ENCODE results near the gene RAB27A.

Gene RAB27A

GRCh38 chr15:55234800-55235104 lies 54.9 kb downstream of the RAB27A start:
- Histone ChIP-seq H3K23ac (ENCODE audit: low read length) (no peak overlapping the region), H4K8ac (ENCODE audit: low read depth, low read length) (no peak overlapping the region), H3K9ac (ENCODE audit: low read length) (no peak overlapping the region), H3K4me2 (ENCODE audit: low read length) (no peak overlapping the region), H3K79me2 (ENCODE audit: control insufficient read depth, insufficient read depth, low read length) (no peaks in the 10 kb centered on the region), H3K27me3 (ENCODE audit: insufficient read depth, low read length, poor library complexity) (no peaks in the 10 kb centered on the region), H2BK120ac (ENCODE audit: low read depth, low read length) (no peak overlapping the region), H3K18ac (ENCODE audit: low read length) (no peak overlapping the region), H4K5ac (ENCODE audit: low read length) (no peak overlapping the region), H2BK15ac (replicated peaks; ENCODE audit: low read depth) (no peak overlapping the region), H3K4me3 (ENCODE audit: low read length) (no peak overlapping the region), H3K4me1 (ENCODE audit: control insufficient read depth, low read depth, low read length) (no peaks in the 10 kb centered on the region), H3K27ac (ENCODE audit: low read depth, low read length) (no peak overlapping the region), H2AK5ac (ENCODE audit: low read length) (no peak overlapping the region), H3K56ac (ENCODE audit: low read length) (no peak overlapping the region), H2BK5ac (ENCODE audit: low read length) (no peak overlapping the region), H3K4ac (ENCODE audit: low read depth, low read length) (no peak overlapping the region), H3K79me1 (ENCODE audit: low read length) (no peaks in the 10 kb centered on the region), H3K36me3 (ENCODE audit: control insufficient read depth, insufficient read depth, low read length) (no peaks in the 10 kb centered on the region)
- no CpG with 5 or more reads among the region's 1 CpG for WGBS (ENCODE audit: extremely low coverage, insufficient coverage, low lambda C conversion rate)
- no peak for DNase-seq

- Histone ChIP-seq H3K36me3 (ENCODE audit: control insufficient read depth, insufficient read depth, low read length) (no peaks in the 10 kb centered on the region), H2BK5ac (ENCODE audit: low read length) (no peak overlapping the region), H3K4me1 (ENCODE audit: control insufficient read depth, low read depth, low read length) (no peaks in the 10 kb centered on the region), H3K4me2 (ENCODE audit: low read length) (no peak overlapping the region), H2AK5ac (ENCODE audit: low read length) (no peak overlapping the region), H2BK120ac (ENCODE audit: low read depth, low read length) (no peak overlapping the region), H4K5ac (ENCODE audit: low read length) (no peak overlapping the region), H2BK15ac (replicated peaks; ENCODE audit: low read depth) (no peak overlapping the region), H3K18ac (ENCODE audit: low read length) (no peak overlapping the region), H3K27ac (ENCODE audit: low read depth, low read length) (no peak overlapping the region), H3K79me1 (ENCODE audit: low read length) (no peaks in the 10 kb centered on the region), H3K27me3 (ENCODE audit: insufficient read depth, low read length, poor library complexity) (no peaks in the 10 kb centered on the region), H3K56ac (ENCODE audit: low read length) (no peak overlapping the region), H3K23ac (ENCODE audit: low read length) (no peak overlapping the region), H3K79me2 (ENCODE audit: control insufficient read depth, insufficient read depth, low read length) (no peaks in the 10 kb centered on the region), H3K9ac (ENCODE audit: low read length) (no peak overlapping the region), H3K4me3 (ENCODE audit: low read length) (no peak overlapping the region), H4K8ac (ENCODE audit: low read depth, low read length) (no peak overlapping the region), H3K4ac (ENCODE audit: low read depth, low read length) (no peak overlapping the region)
- DNase-seq: no peak
- no CpG with 5 or more reads among the region's 2 CpGs for WGBS (ENCODE audit: extremely low coverage, insufficient coverage, low lambda C conversion rate)
These were observed 55.4 kb downstream of the RAB27A start for GRCh38 chr15:55234104-55234799.

- no peak overlapping the region for H2AK5ac ChIP-seq (ENCODE audit: low read length)
- no peak overlapping the region for H4K5ac ChIP-seq (ENCODE audit: low read length)
- no CpG with 5 or more reads among the region's 1 CpG for WGBS (ENCODE audit: extremely low coverage, insufficient coverage, low lambda C conversion rate)
- H3K79me2 ChIP-seq (ENCODE audit: control insufficient read depth, insufficient read depth, low read length): no peaks in the 10 kb centered on the region
- no peak overlapping the region for H3K23ac ChIP-seq (ENCODE audit: low read length)
- H3K56ac ChIP-seq (ENCODE audit: low read length): no peak overlapping the region
- H3K4me2 ChIP-seq (ENCODE audit: low read length): no peak overlapping the region
- no peak overlapping the region for H3K4ac ChIP-seq (ENCODE audit: low read depth, low read length)
- DNase-seq: no peak
- no peak overlapping the region for H3K9ac ChIP-seq (ENCODE audit: low read length)
- H3K4me3 ChIP-seq (ENCODE audit: low read length): no peak overlapping the region
- no peak overlapping the region for H2BK5ac ChIP-seq (ENCODE audit: low read length)
- H3K79me1 ChIP-seq (ENCODE audit: low read length): no peaks in the 10 kb centered on the region
- H4K8ac ChIP-seq (ENCODE audit: low read depth, low read length): no peak overlapping the region
- no peak overlapping the region for H2BK120ac ChIP-seq (ENCODE audit: low read depth, low read length)
- no peaks in the 10 kb centered on the region for H3K4me1 ChIP-seq (ENCODE audit: control insufficient read depth, low read depth, low read length)
- H3K27ac ChIP-seq (ENCODE audit: low read depth, low read length): no peak overlapping the region
- H3K27me3 ChIP-seq (ENCODE audit: insufficient read depth, low read length, poor library complexity): no peaks in the 10 kb centered on the region
- H3K36me3 ChIP-seq (ENCODE audit: control insufficient read depth, insufficient read depth, low read length): no peaks in the 10 kb centered on the region
- no peak overlapping the region for H3K18ac ChIP-seq (ENCODE audit: low read length)
- H2BK15ac ChIP-seq (replicated peaks; ENCODE audit: low read depth): no peak overlapping the region
These were observed 58.2 kb downstream of the RAB27A start for GRCh38 chr15:55231455-55231854.

- no CpG with 5 or more reads among the region's 1 CpG for WGBS (ENCODE audit: extremely low coverage, insufficient coverage, low lambda C conversion rate)
- DNase-seq: no peak
These were observed 58.7 kb downstream of the RAB27A start for GRCh38 chr15:55230953-55231352.

GRCh38 chr15:55230051-55230670 lies 59.5 kb downstream of the RAB27A start:
- no peak overlapping the region for H2AK5ac ChIP-seq (ENCODE audit: low read length)
- no peak overlapping the region for H3K18ac ChIP-seq (ENCODE audit: low read length)
- no peak overlapping the region for H3K4ac ChIP-seq (ENCODE audit: low read depth, low read length)
- no peak overlapping the region for H4K8ac ChIP-seq (ENCODE audit: low read depth, low read length)
- no peak overlapping the region for H3K56ac ChIP-seq (ENCODE audit: low read length)
- H3K27ac ChIP-seq (ENCODE audit: low read depth, low read length): no peak overlapping the region
- no peak overlapping the region for H3K4me3 ChIP-seq (ENCODE audit: low read length)
- H4K5ac ChIP-seq (ENCODE audit: low read length): no peak overlapping the region
- DNase-seq: no peak
- H3K79me2 ChIP-seq (ENCODE audit: control insufficient read depth, insufficient read depth, low read length): no peaks in the 10 kb centered on the region
- no peaks in the 10 kb centered on the region for H3K27me3 ChIP-seq (ENCODE audit: insufficient read depth, low read length, poor library complexity)
- no peak overlapping the region for H2BK5ac ChIP-seq (ENCODE audit: low read length)
- H3K36me3 ChIP-seq (ENCODE audit: control insufficient read depth, insufficient read depth, low read length): no peaks in the 10 kb centered on the region
- no peak overlapping the region for H3K9ac ChIP-seq (ENCODE audit: low read length)
- H3K4me2 ChIP-seq (ENCODE audit: low read length): no peak overlapping the region
- no peak overlapping the region for H3K23ac ChIP-seq (ENCODE audit: low read length)
- no CpG with 5 or more reads among the region's 3 CpGs for WGBS (ENCODE audit: extremely low coverage, insufficient coverage, low lambda C conversion rate)
- H3K79me1 ChIP-seq (ENCODE audit: low read length): no peaks in the 10 kb centered on the region
- no peak overlapping the region for H2BK15ac ChIP-seq (replicated peaks; ENCODE audit: low read depth)
- H3K4me1 ChIP-seq (ENCODE audit: control insufficient read depth, low read depth, low read length): no peaks in the 10 kb centered on the region
- no peak overlapping the region for H2BK120ac ChIP-seq (ENCODE audit: low read depth, low read length)

More at GRCh38 chr15:55230953-55231352, 58.7 kb downstream of the RAB27A start:
- H2BK120ac ChIP-seq (ENCODE audit: low read depth, low read length): no peak overlapping the region
- no peak overlapping the region for H3K27ac ChIP-seq (ENCODE audit: low read depth, low read length)
- no peaks in the 10 kb centered on the region for H3K79me1 ChIP-seq (ENCODE audit: low read length)
- H3K4me1 ChIP-seq (ENCODE audit: control insufficient read depth, low read depth, low read length): no peaks in the 10 kb centered on the region
- H3K4ac ChIP-seq (ENCODE audit: low read depth, low read length): no peak overlapping the region
- H2AK5ac ChIP-seq (ENCODE audit: low read length): no peak overlapping the region
- no peaks in the 10 kb centered on the region for H3K79me2 ChIP-seq (ENCODE audit: control insufficient read depth, insufficient read depth, low read length)
- H3K4me2 ChIP-seq (ENCODE audit: low read length): no peak overlapping the region
- no peak overlapping the region for H4K8ac ChIP-seq (ENCODE audit: low read depth, low read length)
- no peak overlapping the region for H3K4me3 ChIP-seq (ENCODE audit: low read length)
- no peak overlapping the region for H3K23ac ChIP-seq (ENCODE audit: low read length)
- H4K5ac ChIP-seq (ENCODE audit: low read length): no peak overlapping the region
- H3K9ac ChIP-seq (ENCODE audit: low read length): no peak overlapping the region
- H2BK5ac ChIP-seq (ENCODE audit: low read length): no peak overlapping the region
- no peaks in the 10 kb centered on the region for H3K27me3 ChIP-seq (ENCODE audit: insufficient read depth, low read length, poor library complexity)
- H2BK15ac ChIP-seq (replicated peaks; ENCODE audit: low read depth): no peak overlapping the region
- no peaks in the 10 kb centered on the region for H3K36me3 ChIP-seq (ENCODE audit: control insufficient read depth, insufficient read depth, low read length)
- H3K18ac ChIP-seq (ENCODE audit: low read length): no peak overlapping the region
- H3K56ac ChIP-seq (ENCODE audit: low read length): no peak overlapping the region

- Histone ChIP-seq H2AK5ac (ENCODE audit: low read length) (no peak overlapping the region), H3K4me2 (ENCODE audit: low read length) (no peak overlapping the region), H3K9ac (ENCODE audit: low read length) (no peak overlapping the region), H3K79me2 (ENCODE audit: control insufficient read depth, insufficient read depth, low read length) (no peaks in the 10 kb centered on the region), H2BK120ac (ENCODE audit: low read depth, low read length) (no peak overlapping the region), H2BK15ac (replicated peaks; ENCODE audit: low read depth) (no peak overlapping the region), H4K5ac (ENCODE audit: low read length) (no peak overlapping the region), H3K79me1 (ENCODE audit: low read length) (no peaks in the 10 kb centered on the region), H3K4me1 (ENCODE audit: control insufficient read depth, low read depth, low read length) (no peaks in the 10 kb centered on the region), H3K4ac (ENCODE audit: low read depth, low read length) (no peak overlapping the region), H3K18ac (ENCODE audit: low read length) (no peak overlapping the region), H3K27me3 (ENCODE audit: insufficient read depth, low read length, poor library complexity) (no peaks in the 10 kb centered on the region), H3K23ac (ENCODE audit: low read length) (no peak overlapping the region), H3K4me3 (ENCODE audit: low read length) (no peak overlapping the region), H2BK5ac (ENCODE audit: low read length) (no peak overlapping the region), H3K27ac (ENCODE audit: low read depth, low read length) (no peak overlapping the region), H4K8ac (ENCODE audit: low read depth, low read length) (no peak overlapping the region), H3K56ac (ENCODE audit: low read length) (no peak overlapping the region), H3K36me3 (ENCODE audit: control insufficient read depth, insufficient read depth, low read length) (no peaks in the 10 kb centered on the region)
- WGBS (ENCODE audit: extremely low coverage, insufficient coverage, low lambda C conversion rate): no CpG with 5 or more reads among the region's 2 CpGs
- DNase-seq: peak; percentile 47
These were observed 63.5 kb downstream of the RAB27A start for GRCh38 chr15:55226127-55226526.
